Measurements from ENCODE around the gene BTN3A1. TPM values are rescaled to one million over a fixed set of nuclear protein-coding genes. Genes with fewer than 3 reads are reported as not detected.

Gene BTN3A1
- total RNA-seq, 1 donor from 2014 or later, result 10.9 TPM

- TF ChIP-seq CTCF (IDR thresholded peaks at IDR 0.05), result no peak
- H3K36me3 Mint-ChIP-seq (ENCODE audit: low read depth), result peaks cover 13% of the 10 kb centered on the region
- DNase-seq (ENCODE audit: low spot score), result no peak
- no peak overlapping the region for H3K27ac Mint-ChIP-seq (ENCODE audit: unreplicated experiment)
- H3K4me1 Mint-ChIP-seq (ENCODE audit: low read depth), result peaks cover 50% of the 10 kb centered on the region
- no peak overlapping the region for H3K4me3 Mint-ChIP-seq (ENCODE audit: unreplicated experiment)
- peaks cover 8% of the 10 kb centered on the region for H3K9me3 Mint-ChIP-seq (ENCODE audit: low read depth)
- H3K27me3 Mint-ChIP-seq (ENCODE audit: low read depth), result no peaks in the 10 kb centered on the region
These were observed 33.9 kb downstream of the BTN3A1 start for GRCh38 chr6:26436018-26436417.

- Mint-ChIP-seq H3K27ac (ENCODE audit: unreplicated experiment) (no peak overlapping the region), H3K4me3 (ENCODE audit: unreplicated experiment) (no peak overlapping the region), H3K27me3 (ENCODE audit: low read depth) (no peaks in the 10 kb centered on the region), H3K4me1 (ENCODE audit: low read depth) (peaks cover 43% of the 10 kb centered on the region), H3K9me3 (ENCODE audit: low read depth) (peaks cover 8% of the 10 kb centered on the region), H3K36me3 (ENCODE audit: low read depth) (peaks cover 9% of the 10 kb centered on the region)
- DNase-seq (ENCODE audit: low spot score), result no peak
- TF ChIP-seq CTCF (IDR thresholded peaks at IDR 0.05), result no peak
These were observed 35.5 kb downstream of the BTN3A1 start for GRCh38 chr6:26437550-26437949.

GRCh38 chr6:26438000-26438399 lies 35.9 kb downstream of the BTN3A1 start:
- H3K4me3 Mint-ChIP-seq (ENCODE audit: unreplicated experiment), result no peak overlapping the region
- peaks cover 39% of the 10 kb centered on the region for H3K4me1 Mint-ChIP-seq (ENCODE audit: low read depth)
- TF ChIP-seq CTCF (IDR thresholded peaks at IDR 0.05), result no peak
- H3K27me3 Mint-ChIP-seq (ENCODE audit: low read depth), result no peaks in the 10 kb centered on the region
- peaks cover 8% of the 10 kb centered on the region for H3K9me3 Mint-ChIP-seq (ENCODE audit: low read depth)
- no peak for DNase-seq (ENCODE audit: low spot score)
- H3K36me3 Mint-ChIP-seq (ENCODE audit: low read depth), result peaks cover 9% of the 10 kb centered on the region
- H3K27ac Mint-ChIP-seq (ENCODE audit: unreplicated experiment), result no peak overlapping the region

- Mint-ChIP-seq H3K36me3 (ENCODE audit: low read depth) (peaks cover 4% of the 10 kb centered on the region), H3K4me1 (ENCODE audit: low read depth) (peaks cover 28% of the 10 kb centered on the region), H3K27me3 (ENCODE audit: low read depth) (no peaks in the 10 kb centered on the region), H3K27ac (ENCODE audit: unreplicated experiment) (peak overlapping the region; percentile 97), H3K9me3 (ENCODE audit: low read depth) (peaks cover under 1% of the 10 kb centered on the region), H3K4me3 (ENCODE audit: unreplicated experiment) (peak overlapping the region; percentile 86)
- TF ChIP-seq CTCF (IDR thresholded peaks at IDR 0.05), result no peak
- no peak for DNase-seq (ENCODE audit: low spot score)
These were observed 37.4 kb downstream of the BTN3A1 start for GRCh38 chr6:26439151-26440125.

- Mint-ChIP-seq H3K27ac (ENCODE audit: unreplicated experiment) (peak overlapping the region; percentile 97), H3K4me1 (ENCODE audit: low read depth) (peaks cover 28% of the 10 kb centered on the region), H3K9me3 (ENCODE audit: low read depth) (no peaks in the 10 kb centered on the region), H3K4me3 (ENCODE audit: unreplicated experiment) (peak overlapping the region; percentile 86), H3K27me3 (ENCODE audit: low read depth) (no peaks in the 10 kb centered on the region), H3K36me3 (ENCODE audit: low read depth) (no peaks in the 10 kb centered on the region)
- no peak for DNase-seq (ENCODE audit: low spot score)
- TF ChIP-seq CTCF (IDR thresholded peaks at IDR 0.05), result no peak
These were observed 38.9 kb downstream of the BTN3A1 start for GRCh38 chr6:26440977-26441358.

Measured in chondrocyte (in vitro differentiated cells).